Motor neuron (in vitro differentiated cells): ENCODE measurements around the gene SMARCD1. TPM values are rescaled to one million over a fixed set of nuclear protein-coding genes. Genes with fewer than 3 reads are reported as not detected.
"Not testable (repeated sequence)": the region's sequence is repeated elsewhere in the genome, so short reads cannot be mapped to it uniquely, and the experiment has no call there.

Experiments used
- ATAC-seq, 8 experiments: fragments of 200-7000 bp; cut with Tn5 transposase; replicated peaks in 6 of 8; 2 replicates each; pipeline ENCODE4 v1.8.0; 2021; ENCODE audit warnings: mild to moderate bottlenecking in 8 of 8, moderate library complexity in 8 of 8
- H3K27ac ChIP-seq, 2 donors: fragments of 250-450 bp; sonication (Bioruptor Pico); 2 replicates each; pipeline ENCODE4 v1.9.0; 2021; ENCODE audit warnings: antibody characterized with exemption in 2 of 2, mild to moderate bottlenecking in 2 of 2, moderate library complexity in 1 of 2
- H3K4me1 ChIP-seq, 2 donors: fragments of 250-450 bp; sonication (Bioruptor Pico); replicated peaks in 1 of 2; 2 replicates each; pipeline ENCODE4 v1.6.1; 2021; ENCODE audit warnings: antibody characterized with exemption in 2 of 2, mild to moderate bottlenecking in 2 of 2, moderate library complexity in 1 of 2
- H3K4me3 ChIP-seq, 5 donors: fragments of 250-450 bp; sonication (Bioruptor Pico); 2 replicates each; pipeline ENCODE4 v1.9.0; 2021; ENCODE audit warnings: antibody characterized with exemption in 5 of 5, mild to moderate bottlenecking in 5 of 5, moderate library complexity in 4 of 5
- WGBS, 10 experiments: fragments of 450-650 bp; shearing (Covaris generic); methylation state at CpG; one replicate each; pipeline ENCODE4 v1.0.0; 2022; 5-methylcytosine and 5-hydroxymethylcytosine counted together
- in situ Hi-C, 9 experiments: fragments of 400-800 bp; cut with MboI; loops; one replicate each; pipeline ENCODE4 v1.15.0; 2021; ENCODE audit warnings: low sequenced_read_pairs in 9 of 9, low pct_unique_long_range_greater_than_20kb in 2 of 9; ENCODE audit not compliant: unreplicated experiment in 9 of 9
- total RNA-seq, 8 experiments: library from RNA; unstranded; fragments of 300-600 nt; gene quantifications; 2 replicates each; pipeline versions ENCODE4 v1.2.3 to v1.2.4, GENCODE V29; 2022

SMARCD1 gene
- total RNA-seq, 8 experiments from 2014 or later = 18.1 to 117 (median 65.4) TPM

GRCh38 chr12:50132505-50133135, 47.5 kb downstream of the SMARCD1 start:
- WGBS, 10 experiments = 42 to 100% (median 78%) methylated on average over 1 to 2 of the region's 2 CpGs; no CpG with 5 or more reads in 2 of the 10 experiments
- Histone ChIP-seq H3K4me3 (no peak overlapping the region), H3K27ac (no peak overlapping the region), H3K4me1 (no peaks in the 10 kb centered on the region)
- in situ Hi-C loops = no loop called here
- peak in 2 of 8 experiments; percentile 12 to 22 for ATAC-seq

DNA sequence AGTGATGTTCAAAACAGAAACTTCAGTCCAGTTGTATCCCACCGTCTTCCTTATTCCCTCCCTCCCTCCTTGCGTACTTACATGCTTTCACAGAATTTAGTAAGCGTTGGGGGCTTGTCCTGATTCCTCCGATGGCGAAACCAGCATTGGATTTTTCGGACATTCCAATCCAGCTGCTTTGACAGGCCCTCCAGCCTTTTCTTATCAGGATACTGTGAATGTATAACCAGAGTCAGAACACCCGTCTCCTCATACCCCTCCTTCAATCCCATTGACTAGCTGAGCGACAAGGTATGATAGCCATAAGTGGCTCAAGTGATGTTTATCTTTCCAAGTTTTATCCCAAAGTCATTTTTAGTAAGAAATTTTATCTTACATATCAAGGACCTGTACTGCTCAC, 57.9 kb downstream of the SMARCD1 start:
- Histone ChIP-seq H3K4me3 (no peak overlapping the region), H3K4me1 (no peaks in the 10 kb centered on the region), H3K27ac (no peak overlapping the region)
- in situ Hi-C loops = no loop called here
- ATAC-seq = no peak
- 80 to 98% (median 93%) methylated on average over 1 to 7 of the region's 8 CpGs; no CpG with 5 or more reads in 2 of the 10 experiments for WGBS, 10 experiments

- ATAC-seq = no peak
- no peak overlapping the region for H3K27ac ChIP-seq
- in situ Hi-C loops = no loop called here
- no peak overlapping the region for H3K4me3 ChIP-seq
- WGBS, 10 experiments = 60 to 100% (median 89%) methylated on average over 1 to 2 of the region's 2 CpGs; no CpG with 5 or more reads in 1 of the 10 experiments
- H3K4me1 ChIP-seq = no peaks in the 10 kb centered on the region
Observed at GRCh38 chr12:50145439-50145838, 60.3 kb downstream of the SMARCD1 start.

DNA sequence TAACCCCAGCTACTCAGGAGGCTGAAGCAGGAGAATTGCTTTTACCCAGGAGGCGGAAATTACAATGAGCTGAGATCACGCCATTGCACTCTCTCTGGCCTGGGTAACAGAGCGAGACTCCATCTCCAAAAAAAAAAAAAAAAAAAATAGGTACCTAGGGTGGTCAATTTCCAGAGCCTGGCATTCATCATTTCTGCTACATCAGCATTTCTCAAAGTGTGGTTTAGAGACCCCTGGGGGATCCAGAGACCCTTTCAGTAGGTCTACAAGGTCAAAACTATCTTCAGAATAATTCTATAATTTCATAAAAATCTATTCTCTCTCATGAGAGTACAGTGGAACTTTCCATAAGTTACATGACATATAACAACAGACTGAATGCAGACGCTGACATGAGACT, 62.1 kb downstream of the SMARCD1 start:
- no peak for ATAC-seq
- 86 to 100% (median 100%) methylated on average over 1 to 4 of the region's 4 CpGs; no CpG with 5 or more reads in 2 of the 10 experiments for WGBS, 10 experiments
- in situ Hi-C loops = no loop called here
- Histone ChIP-seq H3K4me1 (no peaks in the 10 kb centered on the region), H3K4me3 (no peak overlapping the region), H3K27ac (no peak overlapping the region)

GRCh38 chr12:50148011-50148410, 62.9 kb downstream of the SMARCD1 start:
- H3K4me1 ChIP-seq, H3K27ac ChIP-seq, H3K4me3 ChIP-seq, ATAC-seq, in situ Hi-C loops: not testable (repeated sequence)
- 77 to 100% (median 96%) methylated on average over 1 to 5 of the region's 6 CpGs; no CpG with 5 or more reads in 3 of the 10 experiments for WGBS, 10 experiments

DNA sequence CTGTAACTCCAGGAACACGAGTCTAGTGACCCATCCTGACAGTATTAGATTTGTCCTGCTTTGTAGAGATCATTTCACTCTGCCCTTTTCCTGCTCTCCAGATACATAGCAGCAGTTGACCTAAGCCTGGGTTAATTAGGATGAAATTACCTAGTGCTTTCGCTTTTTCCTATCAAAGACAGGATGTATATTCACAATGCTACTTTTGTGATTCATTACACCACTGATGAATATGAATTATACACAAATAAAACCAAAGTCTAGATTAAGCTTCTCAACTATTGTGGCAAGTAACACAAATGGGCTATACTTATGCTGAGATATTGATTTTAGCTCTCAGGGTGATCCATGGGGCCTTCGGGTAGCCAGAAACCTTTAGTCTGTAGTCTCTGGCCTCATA, 64.2 kb downstream of the SMARCD1 start:
- H3K4me3 ChIP-seq = no peak overlapping the region
- H3K27ac ChIP-seq = no peak overlapping the region
- ATAC-seq = no peak
- WGBS, 10 experiments = 60 to 93% (median 80%) methylated on average over 1 to 3 of the region's 3 CpGs; no CpG with 5 or more reads in 1 of the 10 experiments
- in situ Hi-C loops = no loop called here
- no peaks in the 10 kb centered on the region for H3K4me1 ChIP-seq

Other genes with a start within 250 kb of the SMARCD1 start
- gene BCDIN3D, start 242.2 kb upstream of the SMARCD1 start, total RNA-seq = 10 to 100 TPM in 1 of 8 experiments, 1 to 10 TPM in 7; 4.3 to 10.4 (median 8.1) TPM
- gene FAIM2, start 181.4 kb upstream of the SMARCD1 start, total RNA-seq = 10 to 100 TPM in 4 of 8 experiments, 1 to 10 TPM in 2, under 1 TPM in 1, not detected in 1; 0.51 to 17.5 (median 15.6) TPM
- under 1 TPM in 5 of 8 experiments, not detected in 3; 0.09 to 0.81 (median 0.14) TPM for gene AQP2, start 134.6 kb upstream of the SMARCD1 start, total RNA-seq
- gene AQP5, start 123.5 kb upstream of the SMARCD1 start, total RNA-seq = 1 to 10 TPM in 1 of 8 experiments, under 1 TPM in 5, not detected in 2; 0.25 to 1.5 (median 0.35) TPM
- gene AQP6, start 112.4 kb upstream of the SMARCD1 start, total RNA-seq = 1 to 10 TPM in 1 of 8 experiments, under 1 TPM in 7; 0.08 to 1.2 (median 0.31) TPM
- gene RACGAP1, start 59.8 kb upstream of the SMARCD1 start, total RNA-seq = 10 to 100 TPM in 6 of 8 experiments, 1 to 10 TPM in 2; 7.1 to 74.8 (median 17.6) TPM
- 10 to 100 TPM in 3 of 8 experiments, 1 to 10 TPM in 5; 1.3 to 14.5 (median 7.6) TPM for gene ASIC1, start 27.7 kb upstream of the SMARCD1 start, total RNA-seq
- 1 to 10 TPM in 5 of 8 experiments, under 1 TPM in 3; 0.43 to 7.5 (median 1.1) TPM for gene GPD1, start 18.7 kb downstream of the SMARCD1 start, total RNA-seq
- gene COX14, start 26.9 kb downstream of the SMARCD1 start, total RNA-seq = 100 to 1,000 TPM in 1 of 8 experiments, 10 to 100 TPM in 7; 33.3 to 101 (median 44.0) TPM
- gene CERS5, start 82.0 kb downstream of the SMARCD1 start, total RNA-seq = 10 to 100 TPM; 18.9 to 87.0 (median 57.7) TPM
- gene LIMA1, start 198.2 kb downstream of the SMARCD1 start, total RNA-seq = 10 to 100 TPM in 5 of 8 experiments, 1 to 10 TPM in 3; 4.7 to 66.5 (median 14.8) TPM